Measurements from ENCODE around the gene RPS26.
"Not testable (repeated sequence)": the region's sequence is repeated elsewhere in the genome, so short reads cannot be mapped to it uniquely, and the experiment has no call there.

Gene RPS26

DNA sequence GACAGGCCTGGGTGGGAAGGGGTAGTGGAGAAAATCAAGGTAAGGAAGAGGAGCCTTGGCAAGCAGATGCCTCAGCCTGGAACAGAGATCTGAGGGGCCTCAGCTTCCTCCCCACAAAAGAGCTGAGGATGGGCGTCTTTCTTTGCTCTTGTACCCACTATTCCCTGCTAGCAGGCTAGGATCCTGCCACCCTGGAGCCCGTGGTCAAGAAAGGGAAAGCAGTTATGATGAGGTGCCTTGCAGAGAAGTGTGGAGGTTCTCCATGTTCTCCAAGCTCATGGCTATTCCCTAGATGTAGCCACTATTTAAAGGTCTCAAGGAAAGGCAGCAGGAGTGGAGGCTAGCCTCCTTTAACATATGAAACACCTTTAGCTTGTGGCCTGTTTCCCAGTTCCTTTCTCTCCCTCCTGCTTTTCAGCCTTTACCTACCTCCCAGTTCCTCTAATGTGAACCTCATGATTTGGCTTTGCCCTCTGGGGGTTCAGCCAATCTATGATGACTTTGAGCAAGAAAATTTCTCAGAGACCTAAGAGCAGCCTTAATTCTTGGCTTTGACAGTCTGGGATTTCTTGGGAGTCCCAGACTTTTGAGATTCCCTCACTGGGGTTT, 19.7 kb upstream of the RPS26 start:
- DNase-seq (ENCODE audit: low read depth) = no peak

DNA sequence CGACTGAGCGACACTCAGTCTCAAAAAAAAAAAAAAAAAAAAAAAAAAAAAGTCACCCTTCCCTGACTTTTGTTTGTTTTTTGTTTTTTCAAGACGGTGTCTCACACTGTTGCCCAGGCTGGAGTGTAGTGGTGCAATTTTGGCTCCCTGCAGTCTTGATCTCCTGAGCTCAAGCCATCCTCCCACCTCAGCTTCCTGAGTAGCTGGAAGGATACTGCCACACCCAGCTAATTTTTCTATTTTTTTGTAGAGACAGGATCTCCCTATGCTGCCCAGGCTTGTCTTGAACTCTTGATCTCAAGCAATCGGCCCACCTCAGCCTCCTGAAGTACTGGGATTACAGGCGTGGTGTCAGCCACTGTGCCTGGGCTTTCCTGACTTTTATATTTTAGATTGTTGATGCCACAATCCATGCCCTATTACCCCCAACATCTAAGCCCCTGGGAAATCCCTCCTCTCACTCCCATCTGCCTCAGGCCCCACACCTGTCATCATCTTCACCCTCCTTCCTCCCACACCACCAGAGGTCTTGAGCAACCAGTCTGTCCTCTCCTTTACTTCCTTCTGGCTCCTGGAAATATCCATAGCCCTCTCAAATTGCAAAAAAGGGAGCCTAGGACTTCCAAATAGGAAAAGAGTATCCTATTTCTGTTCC, 13.1 kb upstream of the RPS26 start:
- no peak for DNase-seq (ENCODE audit: low read depth)

DNA sequence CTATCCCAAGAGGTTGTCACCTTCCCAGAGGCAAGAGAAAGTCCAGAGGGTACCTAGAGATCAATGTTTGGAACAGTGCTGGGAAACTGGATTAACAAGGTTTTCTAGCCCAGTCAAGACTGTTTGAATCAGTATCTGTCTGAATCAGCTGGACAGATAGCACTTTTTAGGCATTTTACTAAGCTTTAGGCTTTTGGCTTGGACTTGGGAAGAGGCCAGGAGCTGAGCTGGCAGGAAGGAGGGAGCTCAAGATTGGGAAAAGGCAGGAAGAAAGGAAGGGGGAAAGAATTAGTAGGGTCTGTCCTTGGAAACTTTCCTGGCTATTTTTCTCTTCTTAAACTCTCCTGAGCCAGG, 12.6 kb upstream of the RPS26 start:
- DNase-seq (ENCODE audit: low read depth) = no peak

DNA sequence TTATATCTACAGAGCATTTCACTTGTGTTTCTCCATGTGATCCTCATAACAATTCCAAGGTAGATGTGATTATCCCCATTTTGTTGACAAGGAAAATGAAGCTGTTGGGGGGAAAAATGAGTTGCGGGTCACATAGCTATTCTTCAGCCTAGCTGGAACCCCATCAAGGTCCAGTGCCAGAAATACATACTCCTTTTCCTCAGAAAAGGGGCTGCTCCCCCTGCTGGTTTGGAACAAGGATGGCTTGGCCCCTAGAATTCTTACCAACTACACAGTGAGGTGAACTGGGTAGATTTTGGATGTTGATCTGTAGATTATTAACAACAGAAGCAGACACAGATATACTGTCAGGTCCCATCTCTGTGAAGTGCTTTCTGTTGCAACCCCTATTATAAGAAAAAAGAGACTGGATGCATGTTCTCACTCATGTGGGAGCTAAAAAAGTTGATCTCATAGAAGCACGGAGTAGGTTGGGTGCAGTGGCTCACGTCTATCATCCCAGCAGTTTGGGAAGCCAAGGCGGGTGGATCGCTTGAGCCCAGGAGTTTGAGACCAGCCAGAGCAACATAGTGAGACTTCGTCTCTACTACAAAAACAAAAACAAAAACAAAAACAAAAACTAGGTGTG, 11.9 kb upstream of the RPS26 start:
- DNase-seq (ENCODE audit: low read depth) = no peak

DNA sequence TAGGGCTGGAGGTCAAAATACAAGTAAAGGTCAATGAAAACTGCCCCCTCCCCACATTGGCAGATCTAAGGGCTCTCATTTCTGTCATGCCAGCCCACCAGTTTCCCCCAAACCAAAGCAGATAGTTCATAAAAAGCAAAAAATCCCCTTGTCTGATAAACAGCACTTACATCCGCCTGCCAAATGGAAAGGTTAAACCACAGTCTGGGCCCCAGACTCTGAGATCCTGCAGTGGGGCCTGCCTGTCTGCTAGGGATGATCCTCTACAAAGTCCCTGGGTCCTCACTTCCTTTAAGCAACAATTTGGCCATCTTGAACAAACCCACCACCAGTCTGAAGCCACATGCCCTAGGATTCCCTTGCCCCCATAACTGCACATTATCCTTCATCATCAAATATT, 9.7 kb upstream of the RPS26 start:
- no peak for DNase-seq (ENCODE audit: low read depth)

DNA sequence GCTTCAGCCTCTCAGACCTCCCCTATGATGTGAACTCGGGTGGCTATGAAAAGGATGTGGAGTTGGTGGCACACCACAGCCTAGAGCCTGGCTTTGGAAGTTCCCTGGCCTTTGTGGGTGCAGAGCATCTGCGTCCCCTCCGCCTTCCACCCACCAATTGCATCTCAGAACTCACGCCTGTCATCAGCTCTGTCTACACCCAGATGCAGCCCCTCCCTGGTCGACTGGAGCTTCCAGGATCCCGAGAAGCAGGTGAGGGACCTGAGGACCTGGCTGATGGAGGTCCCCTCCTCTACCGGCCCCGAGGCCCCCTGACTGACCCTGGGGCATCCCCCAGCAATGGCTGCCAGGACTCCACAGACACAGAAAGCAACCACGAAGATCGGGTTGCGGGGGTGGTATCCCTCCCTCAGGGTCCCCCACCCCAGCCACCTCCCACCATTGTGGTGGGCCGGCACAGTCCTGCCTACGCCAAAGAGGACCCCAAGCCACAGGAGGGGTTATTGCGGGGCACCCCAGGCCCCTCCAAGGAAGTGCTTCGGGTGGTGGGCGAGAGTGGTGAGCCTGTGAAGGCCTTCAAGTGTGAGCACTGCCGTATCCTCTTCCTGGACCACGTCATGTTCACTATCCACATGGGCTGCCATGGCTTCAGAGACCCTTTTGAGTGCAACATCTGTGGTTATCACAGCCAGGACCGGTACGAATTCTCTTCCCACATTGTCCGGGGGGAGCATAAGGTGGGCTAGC, 7.0 kb upstream of the RPS26 start:
- no peak for DNase-seq (ENCODE audit: low read depth)

DNA sequence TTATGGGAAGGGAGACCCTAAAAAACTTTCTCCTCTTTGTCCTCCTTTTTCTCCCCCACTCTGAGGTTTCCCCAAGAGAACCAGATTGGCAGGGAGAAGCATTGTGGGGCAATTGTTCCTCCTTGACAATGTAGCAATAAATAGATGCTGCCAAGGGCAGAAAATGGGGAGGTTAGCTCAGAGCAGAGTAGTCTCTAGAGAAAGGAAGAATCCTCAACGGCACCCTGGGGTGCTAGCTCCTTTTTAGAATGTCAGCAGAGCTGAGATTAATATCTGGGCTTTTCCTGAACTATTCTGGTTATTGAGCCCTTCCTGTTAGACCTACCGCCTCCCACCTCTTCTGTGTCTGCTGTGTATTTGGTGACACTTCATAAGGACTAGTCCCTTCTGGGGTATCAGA, 4.6 kb upstream of the RPS26 start:
- no peak for DNase-seq (ENCODE audit: low read depth)

DNA sequence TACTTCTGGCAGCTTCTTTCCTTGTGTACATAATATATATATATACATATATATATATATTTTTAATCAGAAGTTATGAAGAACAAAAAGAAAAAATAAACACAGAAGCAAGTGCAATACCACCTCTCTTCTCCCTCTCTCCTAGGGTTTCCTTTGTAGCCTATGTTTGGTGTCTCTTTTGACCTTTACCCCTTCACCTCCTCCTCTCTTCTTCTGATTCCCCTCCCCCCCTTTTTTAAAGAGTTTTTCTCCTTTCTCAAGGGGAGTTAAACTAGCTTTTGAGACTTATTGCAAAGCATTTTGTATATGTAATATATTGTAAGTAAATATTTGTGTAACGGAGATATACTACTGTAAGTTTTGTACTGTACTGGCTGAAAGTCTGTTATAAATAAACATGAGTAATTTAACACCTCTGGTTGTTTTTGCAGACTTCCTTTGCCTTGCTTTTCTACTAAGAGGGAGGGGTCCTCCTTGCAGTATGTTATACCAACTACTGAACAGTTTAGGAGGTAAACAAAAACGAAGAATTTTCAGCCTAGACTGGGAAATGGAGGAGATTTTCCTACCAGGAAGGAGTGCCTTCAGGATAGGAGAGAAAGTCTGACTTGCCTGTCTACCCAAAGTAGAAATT, 3.6 kb upstream of the RPS26 start:
- DNase-seq (ENCODE audit: low read depth) = no peak

DNA sequence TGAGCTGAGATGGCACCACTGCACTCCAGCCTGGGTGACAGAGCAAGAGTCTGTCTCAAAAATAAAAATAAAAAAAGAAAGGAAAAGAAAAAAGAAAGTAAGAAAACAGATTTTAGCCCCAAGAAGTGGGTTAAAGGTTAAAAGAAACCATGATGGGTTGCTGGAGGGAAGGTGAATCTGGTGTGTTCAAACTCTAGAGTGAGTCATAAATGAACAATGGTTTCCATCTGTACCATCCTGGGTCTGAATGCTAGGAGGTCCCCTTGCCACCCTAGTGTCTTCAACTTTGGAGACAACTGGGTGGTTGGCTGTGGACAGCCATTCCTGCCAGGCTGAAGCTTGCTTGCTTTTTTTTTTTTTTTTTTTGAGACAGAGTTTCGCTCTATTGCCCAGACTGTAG, 1.6 kb upstream of the RPS26 start:
- DNase-seq (ENCODE audit: low read depth) = no peak

DNA sequence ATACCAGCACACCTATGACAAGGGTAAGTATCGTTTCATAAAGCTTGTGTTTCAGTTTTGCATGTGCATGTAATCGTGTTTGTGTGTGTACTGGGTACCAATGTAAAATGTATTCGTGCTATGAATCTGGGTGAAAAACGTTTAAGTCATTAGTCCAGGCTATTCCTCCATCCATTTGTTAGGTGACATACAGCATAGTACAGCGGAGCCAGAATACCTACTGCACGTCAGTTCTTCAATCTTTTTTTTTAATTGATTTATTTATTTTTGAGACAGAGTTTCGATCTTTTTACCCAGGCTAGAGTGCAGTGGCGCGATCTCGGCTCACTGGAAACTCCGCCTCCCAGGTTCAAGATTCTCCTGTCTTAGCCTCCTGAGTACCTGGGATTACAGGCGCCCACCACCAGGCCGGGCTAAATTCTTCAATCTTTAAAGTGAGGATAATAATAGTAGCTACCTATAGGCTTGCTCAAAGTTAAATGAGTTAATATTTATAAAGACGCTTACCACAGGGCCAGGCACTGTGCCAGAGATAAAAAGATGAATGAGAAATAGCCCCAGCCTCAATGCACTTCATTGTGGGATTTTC, 661 bp upstream of the RPS26 start:
- DNase-seq (ENCODE audit: low read depth) = no peak

DNA sequence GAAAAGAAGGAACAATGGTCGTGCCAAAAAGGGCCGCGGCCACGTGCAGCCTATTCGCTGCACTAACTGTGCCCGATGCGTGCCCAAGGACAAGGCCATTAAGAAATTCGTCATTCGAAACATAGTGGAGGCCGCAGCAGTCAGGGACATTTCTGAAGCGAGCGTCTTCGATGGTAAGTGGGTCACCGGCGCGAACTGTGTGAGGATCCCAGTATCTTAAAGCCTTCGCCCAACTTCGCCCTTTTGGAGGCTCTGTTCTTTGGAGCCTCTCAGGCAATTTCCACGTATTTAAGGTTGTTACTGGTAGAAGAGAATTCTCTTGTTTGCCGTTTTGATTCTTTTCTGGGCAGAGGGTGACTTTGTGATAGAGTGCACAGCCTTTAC, 704 bp downstream of the RPS26 start:
- not testable (repeated sequence) for DNase-seq (ENCODE audit: low read depth)

DNA sequence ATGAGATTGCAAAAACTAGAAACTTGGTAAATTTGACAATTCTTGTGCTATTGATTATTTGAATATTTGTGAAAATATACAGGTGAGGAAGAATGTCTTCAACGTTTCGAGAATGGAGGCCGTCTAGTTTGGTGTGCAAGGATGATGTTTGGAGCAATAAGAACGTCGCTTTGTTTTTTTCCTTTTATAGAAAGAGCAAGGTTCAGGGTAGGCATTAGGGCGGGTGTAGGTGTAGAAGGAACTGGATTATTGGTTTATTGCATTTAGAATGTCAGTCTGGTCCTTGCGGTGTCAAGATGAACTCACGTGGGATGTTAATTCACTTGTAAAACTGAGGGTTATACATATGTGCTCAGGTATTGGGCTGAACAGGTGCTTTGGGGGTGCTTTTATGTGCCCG, 1.1 kb downstream of the RPS26 start:
- no peak for DNase-seq (ENCODE audit: low read depth)

DNA sequence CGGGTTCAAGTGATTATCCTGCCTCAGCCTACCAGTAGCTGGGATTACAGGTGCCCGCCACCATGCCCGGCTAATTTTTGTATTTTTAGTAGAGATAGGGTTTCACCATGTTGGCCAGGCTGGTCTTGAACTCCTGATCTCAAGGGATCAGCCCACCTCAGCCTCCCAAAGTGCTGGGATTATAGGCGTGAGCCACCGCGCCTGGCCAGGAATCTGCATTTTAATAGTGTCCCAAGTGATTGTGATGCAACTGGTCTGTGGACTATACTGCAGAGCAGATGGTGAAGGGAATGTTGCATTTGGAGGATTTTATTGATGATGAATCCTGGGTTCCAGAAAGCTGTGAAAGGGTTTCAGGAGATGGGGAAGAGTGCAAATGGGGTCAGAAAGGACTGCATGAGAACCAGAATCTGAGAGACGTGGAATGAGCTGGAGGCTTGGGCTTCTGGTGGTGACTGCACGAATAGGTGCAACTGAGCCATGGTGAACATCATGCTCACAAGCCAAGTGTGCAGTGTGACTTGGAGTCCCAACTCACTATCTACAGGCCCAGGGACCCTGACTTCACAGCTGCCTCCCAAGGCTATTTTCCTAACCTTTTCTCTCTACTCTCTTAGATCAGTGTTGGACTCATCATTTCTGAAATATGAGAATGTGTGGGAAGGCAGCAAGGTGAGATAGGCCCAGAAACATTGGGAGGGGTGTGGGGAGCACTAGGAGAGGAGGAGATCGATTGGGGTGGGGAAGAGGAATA, 4.5 kb downstream of the RPS26 start:
- no peak for DNase-seq (ENCODE audit: low read depth)

DNA sequence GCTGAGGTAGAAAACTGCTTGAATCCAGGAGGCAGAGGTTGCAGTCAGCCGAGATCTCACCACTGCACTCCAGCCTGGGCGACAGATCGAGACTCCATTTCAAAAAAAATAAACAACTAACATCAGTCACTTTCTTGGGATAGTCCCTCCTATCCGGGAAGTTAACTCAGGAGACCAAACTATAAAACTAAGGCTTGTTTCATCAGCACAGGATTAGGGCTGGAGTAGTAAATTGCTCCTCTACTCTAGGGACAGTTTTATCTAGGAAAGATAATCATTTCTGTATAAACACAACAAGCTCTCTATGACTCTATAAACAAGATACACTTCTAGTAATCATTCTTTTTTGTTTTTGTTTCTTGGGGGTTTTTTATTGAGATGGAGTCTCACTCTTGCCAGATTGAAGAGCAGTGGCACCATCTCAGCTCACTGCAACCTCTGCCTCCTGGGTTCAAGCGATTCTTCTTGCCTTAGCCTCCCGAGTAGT, 11.7 kb downstream of the RPS26 start:
- no peak for DNase-seq (ENCODE audit: low read depth)

DNA sequence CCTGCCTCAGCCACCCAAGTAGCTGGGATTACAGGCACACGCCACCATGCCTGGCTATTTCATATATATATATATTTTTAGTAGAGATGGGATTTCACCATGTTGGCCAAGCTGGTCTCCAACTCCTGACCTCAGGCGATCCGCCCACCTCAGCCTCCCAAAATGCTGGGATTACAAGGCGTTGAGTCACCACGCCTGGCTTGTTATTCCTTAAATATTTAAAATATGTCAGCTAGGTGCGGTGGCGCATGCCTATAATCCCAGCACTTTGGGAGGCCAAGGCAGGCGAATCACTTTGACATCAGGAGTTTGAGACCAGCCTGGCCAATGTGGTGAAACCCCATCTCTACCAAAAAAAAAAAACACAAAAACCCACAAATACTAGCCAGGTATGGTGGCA, 18.2 kb downstream of the RPS26 start:
- not testable (repeated sequence) for DNase-seq (ENCODE audit: low read depth)

DNA sequence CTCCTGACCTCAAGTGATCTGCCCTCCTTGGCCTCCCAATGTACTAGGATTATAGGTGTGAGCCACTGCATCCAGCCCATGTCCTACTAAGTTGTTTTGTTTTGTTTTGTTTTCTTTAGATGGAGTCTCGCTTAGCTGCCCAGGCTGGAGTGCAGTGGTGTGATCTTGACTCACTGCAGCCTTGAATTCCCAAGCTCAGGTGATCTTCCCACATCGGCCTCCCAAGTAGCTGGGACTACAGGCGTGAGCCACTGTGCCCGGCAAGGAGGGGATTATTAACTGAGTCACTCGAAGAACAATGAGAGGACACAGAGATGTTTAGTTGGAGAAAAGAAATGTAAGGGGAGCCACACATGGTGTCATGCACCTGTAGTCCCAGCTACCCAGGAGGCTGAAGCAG, 20.3 kb downstream of the RPS26 start:
- no peak for DNase-seq (ENCODE audit: low read depth)

DNA sequence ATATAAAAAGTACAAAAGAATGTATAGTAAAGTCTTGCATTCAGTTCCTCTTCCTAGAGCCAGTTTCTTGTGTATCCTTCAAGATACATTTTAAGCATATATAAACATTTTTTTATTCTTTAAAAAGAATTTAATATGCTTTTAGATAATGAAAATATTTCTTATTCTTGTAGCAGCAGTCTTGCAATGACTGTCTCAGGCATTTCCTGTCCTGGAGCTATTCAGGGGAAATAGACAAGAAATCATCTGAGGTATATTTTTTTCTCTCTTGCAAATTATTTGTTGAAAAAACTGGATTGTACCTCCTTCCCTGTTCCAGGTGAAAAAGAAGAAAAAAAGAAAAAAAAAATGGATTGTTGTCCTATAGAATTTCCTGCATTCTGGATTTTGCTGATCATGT, 21.3 kb downstream of the RPS26 start:
- no peak for DNase-seq (ENCODE audit: low read depth)

DNA sequence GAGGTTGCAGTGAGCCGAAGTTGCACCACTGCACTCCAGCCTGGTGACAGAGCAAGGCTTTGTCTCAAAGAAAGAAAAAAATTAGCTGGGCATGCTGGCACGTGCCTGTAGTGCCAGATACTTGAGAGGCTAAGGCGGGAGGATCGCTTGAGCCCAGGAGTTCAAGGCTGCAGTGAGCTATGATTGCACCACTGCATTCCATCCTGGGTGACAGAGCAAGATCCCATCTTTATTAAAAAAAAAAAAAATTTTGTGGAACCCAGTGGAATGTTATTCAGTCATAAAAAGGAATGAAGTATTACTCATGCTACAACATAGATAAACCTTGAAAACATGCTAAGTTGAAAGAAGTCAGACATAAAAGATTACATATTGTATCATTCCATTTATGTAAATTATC, 29.9 kb downstream of the RPS26 start:
- no peak for DNase-seq (ENCODE audit: low read depth)

DNA sequence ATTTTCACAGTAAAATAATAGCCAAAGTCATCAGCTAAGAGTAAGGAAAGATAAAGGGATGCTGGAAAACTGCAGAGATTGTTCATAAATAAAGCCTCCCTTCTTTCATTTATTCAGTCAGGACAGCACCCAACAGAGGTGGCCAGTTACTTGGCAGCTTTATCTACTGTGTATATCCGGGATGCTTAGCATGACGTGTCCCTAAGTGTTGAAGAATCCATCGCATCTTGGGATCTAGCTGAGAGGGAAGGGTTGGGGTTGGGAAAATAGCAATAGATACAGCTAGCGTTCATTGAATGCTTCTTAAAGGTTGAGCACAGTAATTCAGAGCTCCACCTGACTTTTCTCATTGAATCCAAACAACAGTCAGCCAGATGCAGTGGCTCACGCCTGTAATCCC, 32.7 kb downstream of the RPS26 start:
- DNase-seq (ENCODE audit: low read depth) = no peak

DNA sequence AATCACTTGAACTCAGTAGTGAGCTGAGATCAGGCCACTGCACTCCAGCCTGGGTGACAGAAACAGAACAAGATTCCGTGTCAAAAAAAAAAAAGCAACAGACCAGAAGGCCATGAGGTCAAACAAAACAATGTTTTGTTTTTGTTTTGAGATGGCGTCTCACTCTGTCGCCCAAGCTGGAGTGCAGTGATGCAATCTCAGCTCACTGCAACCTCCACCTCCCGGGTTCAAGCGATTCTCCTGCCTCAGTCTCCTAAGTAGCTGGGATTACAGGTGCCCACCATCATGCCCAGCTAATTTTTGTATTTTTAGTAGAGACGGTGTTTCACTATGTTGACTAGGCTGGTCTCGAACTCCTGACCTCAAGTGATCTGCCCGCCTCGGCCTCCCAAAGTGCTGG, 36.2 kb downstream of the RPS26 start:
- DNase-seq (ENCODE audit: low read depth) = not testable (repeated sequence)

DNA sequence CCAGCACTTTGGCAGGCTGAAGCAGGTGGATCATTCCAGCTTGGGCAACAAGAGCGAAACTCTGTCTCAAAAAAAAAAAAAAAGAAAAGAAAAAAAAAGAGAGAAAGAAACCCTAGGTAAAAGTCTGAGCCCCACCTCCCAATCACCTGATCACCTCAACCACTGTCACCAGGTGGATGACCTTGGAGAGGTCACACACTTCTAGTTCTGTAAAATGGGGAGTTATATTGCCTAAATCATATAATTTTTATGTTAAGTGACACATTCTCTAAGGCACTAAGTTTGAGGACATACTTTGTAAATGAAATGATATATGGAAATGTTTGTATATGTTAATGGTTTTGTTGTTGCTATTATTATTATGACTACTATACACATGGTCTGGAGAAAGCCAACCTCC, 36.7 kb downstream of the RPS26 start:
- DNase-seq (ENCODE audit: low read depth) = no peak
